Hypothalamus (tissue), 51 donors: ENCODE data around the gene MESD.

ENCODE experiments used
- DNase-seq, 51 donors: peaks; one replicate each; lab custom pipeline; 2025; lab: John Stamatoyannopoulos, UW

Gene MESD

DNA sequence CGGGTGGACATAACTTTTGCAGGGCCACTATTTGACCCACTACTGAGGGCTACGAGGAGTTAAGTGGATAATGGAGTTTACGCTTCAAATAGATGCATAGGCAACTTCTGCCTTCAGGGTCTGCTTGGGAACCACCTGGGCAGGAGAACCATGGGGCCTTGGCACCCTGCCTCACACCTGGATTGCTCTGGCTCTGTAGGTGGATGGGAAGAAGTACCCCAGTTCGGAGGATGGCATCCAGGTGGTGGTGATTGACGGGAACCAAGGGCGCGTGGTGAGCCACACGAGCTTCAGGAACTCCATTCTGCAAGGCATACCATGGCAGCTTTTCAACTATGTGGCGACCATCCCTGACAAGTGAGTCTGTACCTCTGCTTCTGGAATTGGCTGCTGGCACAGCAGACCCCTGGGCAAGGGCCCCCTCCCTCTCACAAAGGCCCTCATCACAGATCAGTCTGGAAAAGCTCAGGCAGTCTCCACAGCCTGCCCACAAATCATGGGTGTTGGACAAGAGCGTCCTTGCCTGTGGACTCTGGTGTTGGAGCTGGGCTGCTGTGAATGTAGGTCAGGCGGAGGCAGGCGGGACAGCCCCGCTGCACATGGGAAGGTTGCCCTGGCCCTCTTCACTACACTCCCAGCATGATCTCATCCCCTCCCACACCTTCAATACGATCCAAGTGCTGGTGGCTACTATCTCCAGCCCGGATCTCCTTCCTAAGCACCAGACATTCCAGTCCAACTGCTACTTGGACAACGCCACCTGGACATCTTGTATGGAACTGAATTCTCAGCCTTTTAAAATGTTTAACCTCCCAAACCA lies 46.7 kb downstream of the MESD start:
- peak in 2 of 51 donors; percentile 5 to 19 for DNase-seq

GRCh38 chr15:80942266-80942665 lies 47.4 kb downstream of the MESD start:
- DNase-seq = no peak

DNA sequence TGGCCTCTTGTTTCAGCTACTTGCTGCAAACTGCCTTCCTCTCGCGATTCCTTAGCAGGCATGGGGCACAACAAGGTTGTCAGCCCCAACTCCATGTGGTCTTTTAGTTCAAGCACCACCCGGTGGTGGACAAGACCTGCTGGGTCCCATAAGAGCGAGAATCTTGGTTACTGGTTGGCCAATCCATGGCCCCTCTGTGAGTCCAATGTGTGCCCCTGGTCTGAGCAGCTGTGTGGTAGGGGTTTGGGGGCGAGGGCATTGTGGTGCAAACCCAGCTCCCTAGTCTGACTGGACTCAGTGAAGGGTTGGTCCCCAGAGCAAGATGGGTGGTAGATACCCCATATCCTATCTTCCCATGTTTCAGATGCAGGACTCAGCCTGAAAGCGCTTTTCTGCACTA lies 48.8 kb downstream of the MESD start:
- no peak for DNase-seq

DNA sequence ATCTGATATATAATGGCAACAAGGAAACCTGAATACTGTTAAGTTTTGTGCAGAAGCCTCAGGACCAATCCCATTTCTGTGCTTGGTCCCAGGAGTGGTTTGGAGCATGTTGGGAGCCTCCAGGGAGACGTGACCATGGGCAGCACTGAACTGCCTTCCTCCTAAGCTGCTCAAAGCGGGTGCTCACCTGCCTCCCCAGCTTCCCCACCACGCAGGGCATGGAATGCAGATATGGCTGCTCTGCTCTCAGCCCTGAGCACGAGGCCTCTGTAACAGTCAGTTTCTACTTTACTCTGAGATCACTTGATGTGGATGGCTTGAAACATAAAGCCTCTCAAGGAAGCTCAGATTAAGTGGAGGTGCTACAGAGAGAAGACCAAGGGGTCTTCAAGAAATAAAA lies 49.3 kb downstream of the MESD start:
- no peak for DNase-seq

- no peak for DNase-seq
Measured at GRCh38 chr15:80939216-80939615, 50.4 kb downstream of the MESD start.

GRCh38 chr15:80937718-80938117 lies 51.9 kb downstream of the MESD start:
- DNase-seq = no peak

GRCh38 chr15:80936288-80937078 lies 53.1 kb downstream of the MESD start:
- DNase-seq = no peak

DNA sequence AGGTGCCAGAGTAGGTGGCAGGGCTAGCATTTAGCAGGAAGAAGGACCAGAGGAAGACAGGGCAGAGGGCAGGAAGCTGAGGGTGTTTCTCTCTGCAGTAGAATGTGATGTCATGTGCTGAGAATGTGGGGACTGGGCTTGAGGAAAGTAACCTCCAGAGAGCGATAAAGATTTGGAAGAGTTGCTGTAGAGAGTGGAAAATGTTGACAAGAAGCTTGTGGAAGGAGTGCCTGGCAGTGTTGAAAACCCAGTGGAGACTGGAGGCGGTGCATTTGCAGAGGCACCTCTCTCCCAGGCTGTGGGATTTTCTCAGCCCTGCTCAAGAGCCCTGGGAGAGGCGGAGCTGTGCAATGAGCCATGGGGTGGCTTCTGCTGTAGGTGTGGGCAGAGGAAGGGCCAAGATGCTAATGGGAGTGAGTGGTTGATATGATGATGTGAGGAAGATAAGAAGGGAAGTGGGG lies 54.8 kb downstream of the MESD start:
- no peak for DNase-seq

DNA sequence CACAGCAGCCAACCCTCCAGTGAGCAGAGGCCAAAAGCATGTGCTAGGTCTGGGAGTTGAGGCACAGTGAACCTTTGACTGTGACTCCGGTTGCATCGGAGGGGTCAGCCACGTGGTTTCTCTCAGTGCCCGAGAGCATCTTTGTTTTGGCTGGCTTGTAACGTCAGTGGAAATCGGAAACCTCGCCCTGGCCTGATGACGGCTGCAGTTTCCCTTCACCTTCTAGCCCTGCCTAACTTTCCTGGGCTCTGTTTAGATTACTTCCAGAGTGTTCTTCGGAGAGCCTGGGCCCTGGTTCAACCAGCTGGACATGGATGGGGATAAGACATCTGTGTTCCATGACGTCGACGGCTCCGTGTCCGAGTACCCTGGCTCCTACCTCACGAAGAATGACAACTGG lies 56.6 kb downstream of the MESD start:
- no peak for DNase-seq

DNA sequence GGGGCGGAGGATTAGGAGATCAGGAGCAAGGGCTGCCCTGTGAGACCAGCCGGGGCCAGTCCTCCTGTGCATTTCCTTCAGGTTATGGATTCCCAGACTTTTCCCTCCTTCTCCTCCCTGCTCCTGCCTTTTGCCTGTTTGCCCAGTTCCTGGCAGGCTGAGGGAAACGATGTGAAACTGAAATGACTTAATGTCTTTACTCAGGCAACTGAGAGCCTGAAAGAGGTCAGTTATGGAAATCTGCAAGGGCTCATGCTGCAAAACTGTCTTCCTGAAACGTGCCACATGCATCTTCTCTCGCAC lies 57.2 kb downstream of the MESD start:
- DNase-seq = no peak

- DNase-seq = no peak
Measured at GRCh38 chr15:80931721-80932512, 57.7 kb downstream of the MESD start.

GRCh38 chr15:80931191-80931590 lies 58.4 kb downstream of the MESD start:
- no peak for DNase-seq

GRCh38 chr15:80929689-80930088 lies 59.9 kb downstream of the MESD start:
- DNase-seq = no peak

DNA sequence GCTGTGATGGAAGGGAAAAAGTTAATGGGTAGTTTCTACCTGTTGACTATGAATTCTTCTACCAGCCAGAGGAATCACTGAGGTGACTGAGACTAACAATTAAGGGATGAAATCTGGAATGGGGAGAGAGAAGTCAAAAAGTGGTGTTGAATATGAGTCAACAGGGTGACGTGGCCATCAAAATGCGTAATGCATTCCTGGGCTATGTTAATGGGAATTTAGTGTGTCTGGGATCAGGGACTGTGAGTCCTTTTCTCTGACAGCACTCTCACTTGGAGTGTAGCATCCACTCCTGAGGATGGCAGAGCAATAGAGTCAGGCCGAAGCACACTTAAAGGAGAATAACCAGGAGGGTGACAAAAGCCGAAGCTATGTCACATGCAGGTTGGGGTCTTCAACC lies 60.4 kb downstream of the MESD start:
- no peak for DNase-seq

- no peak for DNase-seq
Measured at GRCh38 chr15:80926126-80926525, 63.5 kb downstream of the MESD start.

DNA sequence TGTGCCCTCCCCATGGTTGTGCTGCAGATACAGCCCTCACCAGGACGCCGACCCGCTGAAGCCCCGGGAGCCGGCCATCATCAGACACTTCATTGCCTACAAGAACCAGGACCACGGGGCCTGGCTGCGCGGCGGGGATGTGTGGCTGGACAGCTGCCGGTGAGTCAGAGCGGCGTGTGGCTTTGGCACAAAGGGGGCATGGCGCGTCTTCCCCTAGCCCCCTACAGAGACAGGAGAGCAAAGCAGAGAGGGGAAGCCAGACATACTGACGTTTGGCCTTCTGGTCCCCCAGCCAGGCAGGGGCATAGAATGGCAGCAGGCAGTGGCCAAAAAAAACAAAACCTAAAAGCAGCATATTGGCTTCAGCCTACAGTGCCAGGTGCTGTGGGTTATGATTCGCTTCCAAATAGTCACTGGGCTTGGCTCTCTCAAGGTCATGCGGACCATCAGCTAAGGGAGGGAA lies 64.0 kb downstream of the MESD start:
- DNase-seq = peak in 1 of 51 donors; percentile 3

DNA sequence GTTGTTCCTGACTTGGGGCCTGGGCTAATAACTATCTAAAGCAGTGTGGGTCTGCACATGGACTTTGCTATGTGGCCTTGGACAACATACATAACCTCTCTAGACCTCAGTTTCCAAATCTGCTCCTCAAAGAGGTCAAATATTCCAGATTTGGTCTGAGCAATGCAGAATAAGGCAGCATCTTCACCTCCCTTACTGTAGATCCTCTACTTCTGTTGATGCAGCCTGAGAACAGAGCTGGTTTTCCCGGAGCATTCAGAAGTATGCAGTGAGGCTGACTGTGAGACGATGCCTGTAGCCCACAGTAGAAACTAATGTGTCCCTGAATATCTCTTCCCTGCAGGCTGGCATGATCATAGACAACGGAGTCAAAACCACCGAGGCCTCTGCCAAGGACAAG lies 65.3 kb downstream of the MESD start:
- DNase-seq = no peak

DNA sequence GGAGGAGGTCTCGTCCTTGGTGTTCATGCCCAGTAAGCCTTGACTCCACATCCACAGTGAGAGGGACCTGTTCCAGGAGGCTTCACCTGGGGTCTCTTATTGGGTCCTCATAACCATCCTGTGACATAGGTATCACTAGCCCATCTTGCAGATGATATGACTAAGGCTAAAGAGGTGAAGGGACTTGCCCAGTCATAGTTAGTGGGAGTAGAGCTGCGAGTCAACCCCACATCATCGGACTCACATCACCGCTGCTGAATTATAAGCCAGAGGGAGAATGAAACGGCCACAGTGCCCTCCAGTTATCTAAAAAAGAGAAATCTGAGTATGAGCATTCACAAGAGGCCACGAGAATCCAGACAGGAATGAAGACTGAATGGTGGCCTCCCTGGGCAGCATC lies 66.0 kb downstream of the MESD start:
- DNase-seq = no peak

- no peak for DNase-seq
Measured at GRCh38 chr15:80921736-80922410, 67.7 kb downstream of the MESD start.

- DNase-seq = no peak
Measured at GRCh38 chr15:80920271-80920699, 69.3 kb downstream of the MESD start.
